LNCAP (cell line): Measurements from ENCODE around the gene DFFB.

Source experiments
- TF ChIP-seq, protein P1 (sequence below): fragments of 450-650 bp; IDR thresholded peaks from 2 replicates; pipeline ENCODE4 v1.5.1; 2017; ENCODE audit warnings: mild to moderate bottlenecking

Gene DFFB

DNA sequence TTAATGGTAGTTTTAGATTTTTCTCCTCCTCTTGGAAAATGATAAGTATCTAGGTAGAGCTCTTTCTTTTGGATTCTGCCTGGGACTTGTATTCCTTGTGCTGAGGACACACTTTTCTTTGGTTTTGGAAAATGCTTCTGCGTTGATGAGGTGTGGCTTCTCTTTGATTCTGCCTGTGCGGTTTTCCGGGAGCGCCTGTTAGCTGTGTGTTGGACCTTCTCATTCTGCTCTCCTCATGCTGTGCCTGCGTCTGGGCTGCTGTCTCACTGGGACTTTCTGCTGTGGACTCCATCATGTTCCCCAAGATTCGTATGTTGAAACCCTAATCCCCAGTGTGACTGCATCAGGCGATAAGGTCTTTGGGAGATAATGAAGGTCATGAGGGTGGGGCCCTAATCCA is 21.8 kb downstream of the DFFB start:
- TF ChIP-seq, protein P1, sequence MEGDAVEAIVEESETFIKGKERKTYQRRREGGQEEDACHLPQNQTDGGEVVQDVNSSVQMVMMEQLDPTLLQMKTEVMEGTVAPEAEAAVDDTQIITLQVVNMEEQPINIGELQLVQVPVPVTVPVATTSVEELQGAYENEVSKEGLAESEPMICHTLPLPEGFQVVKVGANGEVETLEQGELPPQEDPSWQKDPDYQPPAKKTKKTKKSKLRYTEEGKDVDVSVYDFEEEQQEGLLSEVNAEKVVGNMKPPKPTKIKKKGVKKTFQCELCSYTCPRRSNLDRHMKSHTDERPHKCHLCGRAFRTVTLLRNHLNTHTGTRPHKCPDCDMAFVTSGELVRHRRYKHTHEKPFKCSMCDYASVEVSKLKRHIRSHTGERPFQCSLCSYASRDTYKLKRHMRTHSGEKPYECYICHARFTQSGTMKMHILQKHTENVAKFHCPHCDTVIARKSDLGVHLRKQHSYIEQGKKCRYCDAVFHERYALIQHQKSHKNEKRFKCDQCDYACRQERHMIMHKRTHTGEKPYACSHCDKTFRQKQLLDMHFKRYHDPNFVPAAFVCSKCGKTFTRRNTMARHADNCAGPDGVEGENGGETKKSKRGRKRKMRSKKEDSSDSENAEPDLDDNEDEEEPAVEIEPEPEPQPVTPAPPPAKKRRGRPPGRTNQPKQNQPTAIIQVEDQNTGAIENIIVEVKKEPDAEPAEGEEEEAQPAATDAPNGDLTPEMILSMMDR: no peak

DNA sequence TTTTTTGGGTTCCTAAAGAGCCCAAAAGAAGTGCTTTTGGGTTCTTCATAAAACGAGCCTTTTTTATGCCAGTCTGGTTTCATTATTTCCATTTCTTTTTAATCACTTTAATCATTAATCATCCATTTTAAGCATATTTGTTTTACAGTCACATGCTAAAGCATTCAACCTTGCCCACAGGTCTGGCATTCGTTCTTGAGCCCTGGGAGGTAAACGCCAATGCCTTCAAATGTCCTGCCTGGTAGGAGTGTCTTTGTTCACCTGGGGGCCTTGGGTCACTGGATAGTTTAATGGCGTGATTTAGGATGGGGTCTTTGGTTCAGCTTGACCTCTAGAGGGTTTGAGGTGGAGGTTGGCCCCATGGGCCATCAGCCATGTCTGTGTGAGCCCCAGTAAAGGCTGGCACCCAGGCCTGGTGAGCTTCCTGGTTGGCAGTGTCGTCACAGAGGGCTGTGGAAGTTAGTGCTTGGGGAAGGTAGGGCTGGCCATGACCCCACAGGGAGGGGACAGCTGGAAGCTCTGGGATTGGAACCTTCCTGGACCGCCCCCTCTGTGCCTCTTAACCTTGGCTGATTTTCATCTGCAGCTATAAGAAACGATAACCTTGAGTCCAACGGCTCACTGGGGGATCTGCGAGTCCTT is 22.6 kb downstream of the DFFB start:
- TF ChIP-seq, protein P1: no peak

DNA sequence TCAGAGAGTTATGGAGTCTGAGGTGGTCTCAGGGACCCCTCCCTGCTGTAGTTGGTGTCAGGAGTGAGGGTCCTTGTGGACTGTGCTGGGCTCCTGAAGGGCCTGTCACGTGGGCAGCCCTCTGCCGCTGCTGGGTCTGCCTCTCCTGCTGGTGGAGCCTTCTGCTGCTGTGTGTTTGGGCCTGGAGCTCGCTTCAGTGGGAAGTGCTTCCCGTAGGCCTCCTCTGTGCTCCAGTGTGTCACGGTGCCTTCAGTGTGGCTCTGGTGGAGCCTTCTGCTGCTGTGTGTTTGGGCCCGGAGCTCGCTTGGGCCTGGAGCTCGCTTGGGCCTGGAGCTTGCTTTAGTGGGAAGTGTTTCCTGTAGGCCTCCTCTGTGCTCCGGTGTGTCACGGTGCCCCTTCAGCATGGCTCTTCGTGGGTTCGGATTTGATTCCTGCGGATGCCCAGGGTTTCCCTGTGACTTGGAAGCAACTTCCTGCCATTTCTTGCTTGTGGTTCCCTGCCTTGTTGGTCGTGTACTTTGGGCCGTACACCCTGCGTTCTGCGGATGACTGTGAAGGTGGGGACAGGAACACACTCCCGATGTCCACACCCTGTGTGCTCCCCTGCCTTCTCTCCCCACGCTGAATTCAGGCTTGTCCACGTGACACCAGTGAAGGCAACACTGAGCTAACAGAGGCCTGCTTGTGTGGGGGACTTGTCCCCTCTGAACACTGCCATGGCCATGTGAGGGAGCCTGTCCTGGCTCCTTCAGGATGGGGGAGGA is 23.3 kb downstream of the DFFB start:
- TF ChIP-seq, protein P1: no peak

GRCh38 chr1:3881193-3881480 is 23.9 kb downstream of the DFFB start:
- TF ChIP-seq, protein P1: no peak

DNA sequence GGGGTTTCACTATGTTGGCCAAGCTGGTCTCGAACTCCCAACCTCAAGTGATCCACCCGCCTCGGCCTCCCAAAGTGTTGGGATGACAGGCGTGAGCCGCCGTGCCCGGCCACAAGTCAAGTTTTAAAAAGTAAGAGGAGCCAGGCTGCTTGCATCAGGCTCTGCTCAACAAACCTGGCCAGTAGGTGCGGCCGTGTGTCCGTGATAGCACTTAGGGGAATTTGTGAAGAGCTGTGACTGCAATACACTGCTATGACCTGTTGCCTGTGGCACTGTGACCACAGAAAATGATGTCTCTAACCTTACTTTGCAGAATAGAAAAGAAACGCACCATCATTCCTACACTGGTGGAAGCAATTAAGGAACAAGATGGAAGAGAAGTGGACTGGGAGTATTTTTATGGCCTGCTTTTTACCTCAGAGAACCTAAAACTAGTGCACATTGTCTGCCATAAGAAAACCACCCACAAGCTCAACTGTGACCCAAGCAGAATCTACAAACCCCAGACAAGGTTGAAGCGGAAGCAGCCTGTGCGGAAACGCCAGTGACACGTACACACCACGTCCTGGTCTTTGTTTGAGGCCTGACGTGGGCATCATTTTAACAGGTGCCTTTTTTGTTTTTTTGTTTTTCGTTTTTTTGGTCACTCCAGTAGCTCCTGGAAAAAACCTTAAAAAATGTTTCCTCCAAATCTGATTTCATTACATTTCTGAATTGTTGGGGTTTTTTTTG is 26.1 kb downstream of the DFFB start:
- TF ChIP-seq, protein P1: no peak

DNA sequence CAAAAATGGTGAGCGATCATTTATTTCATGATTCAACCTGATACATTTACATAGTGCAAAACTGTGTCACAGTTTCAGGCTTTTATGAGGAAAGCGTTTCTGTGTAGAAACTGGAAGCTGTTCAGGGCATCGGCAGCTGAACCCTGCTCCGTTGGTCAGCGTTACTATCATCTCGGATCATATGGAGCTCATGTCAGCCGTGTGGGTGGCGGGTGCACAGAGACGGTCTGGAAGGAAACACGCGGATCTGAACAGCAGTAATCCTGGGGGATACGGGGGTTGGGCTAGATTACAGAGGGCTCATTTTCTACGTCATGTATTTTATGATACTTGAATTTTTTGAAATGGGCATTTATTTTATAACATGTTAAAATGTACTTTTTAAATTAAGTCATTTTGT is 27.7 kb downstream of the DFFB start:
- TF ChIP-seq, protein P1: no peak

GRCh38 chr1:3885611-3886010 is 28.3 kb downstream of the DFFB start:
- TF ChIP-seq, protein P1: no peak
